GM21528 (cell line): Measurements from ENCODE around the gene ARMC6.
"Not testable (repeated sequence)": the region's sequence is repeated elsewhere in the genome, so short reads cannot be mapped to it uniquely, and the experiment has no call there.

Experiments
- ATAC-seq: cut with Tn5 transposase; IDR thresholded peaks from one replicate; pipeline ENCODE4 v1.9.1; 2021; ENCODE audit warnings: mild to moderate bottlenecking, moderate library complexity; ENCODE audit not compliant: unreplicated experiment, low FRiP score

The ARMC6 gene

GRCh38 chr19:19103167-19103566 lies 69.8 kb downstream of the ARMC6 start:
- ATAC-seq: no peak

- no peak for ATAC-seq
These were observed 72.1 kb downstream of the ARMC6 start for GRCh38 chr19:19105365-19106055.

GRCh38 chr19:19106056-19106551 lies 72.7 kb downstream of the ARMC6 start:
- no peak for ATAC-seq

GRCh38 chr19:19106938-19107337 lies 73.5 kb downstream of the ARMC6 start:
- ATAC-seq: not testable (repeated sequence)

- no peak for ATAC-seq
These were observed 74.3 kb downstream of the ARMC6 start for GRCh38 chr19:19107654-19108053.
